HS-27A (cell line): ENCODE measurements around the gene TCN1.
A peak's percentile ranks its signal among the peaks of the same experiment; 100 is the strongest.
"Not testable (repeated sequence)": the region's sequence is repeated elsewhere in the genome, so short reads cannot be mapped to it uniquely, and the experiment has no call there.

Experiments
- DNase-seq: peaks from one replicate; pipeline ENCODE4 v3.0.0-alpha.2; 2012; ENCODE audit warnings: low read depth, missing footprints

TCN1 gene

DNA sequence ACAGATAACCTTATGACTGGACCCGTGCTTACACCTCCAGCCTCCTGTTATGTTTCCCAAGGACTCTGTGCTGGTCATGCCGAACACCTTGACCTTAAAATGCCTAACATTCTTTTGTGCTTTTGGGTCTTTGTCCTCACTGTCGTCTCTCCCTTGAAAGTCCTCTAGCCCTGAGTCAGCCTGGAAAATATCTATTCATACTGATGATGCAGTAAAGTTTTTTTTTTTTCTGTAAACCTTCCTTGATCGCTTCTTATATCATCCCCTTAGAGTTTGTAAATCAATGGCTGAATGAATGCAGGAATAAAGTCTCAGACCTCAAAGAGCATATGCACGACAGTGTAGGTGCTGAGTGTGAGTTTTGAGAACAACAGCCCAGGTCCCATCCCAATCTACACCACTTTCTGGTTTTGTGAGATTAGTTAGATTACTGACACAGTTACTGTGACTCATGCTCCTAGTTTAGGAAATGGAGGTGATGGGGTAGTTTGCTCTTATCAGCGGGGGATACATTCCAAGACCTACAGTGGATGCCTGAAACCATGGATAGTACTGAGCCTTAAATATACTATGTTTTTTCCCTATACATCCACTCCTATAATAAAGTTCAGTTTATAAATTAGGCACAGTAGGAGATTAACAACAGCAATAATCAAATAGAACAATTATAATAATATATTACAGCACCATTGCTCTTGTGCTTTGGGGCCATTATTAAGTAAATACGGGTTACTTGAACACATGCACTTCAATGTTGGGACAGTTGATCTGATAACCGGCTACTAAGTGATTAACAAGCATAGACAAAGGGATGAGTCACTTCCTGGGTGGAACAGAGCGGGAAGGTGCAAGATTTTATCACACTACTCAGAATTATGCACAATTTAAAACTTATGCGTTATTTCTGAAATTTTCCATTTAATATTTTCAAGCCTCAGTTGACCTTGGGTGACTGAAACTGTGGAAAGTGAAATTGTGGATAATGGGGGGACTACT, 8.6 kb downstream of the TCN1 start:
- DNase-seq, result no peak

DNA sequence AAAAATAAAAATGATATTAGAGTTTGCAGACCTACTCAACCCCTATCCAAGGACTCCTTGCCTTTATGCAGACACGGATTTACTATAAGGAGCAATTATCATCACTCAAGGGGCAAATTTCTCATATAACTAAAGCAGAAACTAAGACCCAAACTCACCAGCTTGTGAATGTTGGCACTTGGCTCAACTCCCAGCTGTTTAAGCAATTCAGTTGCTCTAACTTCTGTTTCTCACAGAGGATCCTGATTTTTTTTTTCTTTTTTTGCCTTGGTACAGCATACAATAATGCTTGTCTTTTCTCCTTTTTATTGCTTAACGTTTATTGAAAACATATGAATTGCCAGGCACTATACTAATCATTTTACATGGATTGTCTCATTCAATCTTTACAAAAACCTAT, 11.4 kb downstream of the TCN1 start:
- DNase-seq, result no peak

DNA sequence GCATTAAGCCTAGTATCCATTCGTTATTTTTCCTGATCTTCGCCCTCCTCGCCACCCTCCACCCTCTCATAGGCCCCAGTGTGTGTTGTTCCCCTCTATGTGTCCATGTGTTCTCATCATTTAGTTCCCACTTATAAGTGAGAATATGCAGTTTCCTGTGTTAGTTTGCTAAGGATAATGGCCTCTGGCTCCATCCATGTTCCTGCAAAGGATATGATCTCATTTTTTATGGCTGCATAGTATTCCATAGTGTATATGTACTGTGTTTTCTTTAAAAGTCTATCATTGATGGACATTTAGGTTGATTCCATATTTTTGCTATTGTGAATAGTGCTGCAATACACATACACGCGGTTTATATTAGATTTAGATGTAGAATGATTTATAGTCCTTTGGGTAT, 14.9 kb downstream of the TCN1 start:
- not testable (repeated sequence) for DNase-seq

DNA sequence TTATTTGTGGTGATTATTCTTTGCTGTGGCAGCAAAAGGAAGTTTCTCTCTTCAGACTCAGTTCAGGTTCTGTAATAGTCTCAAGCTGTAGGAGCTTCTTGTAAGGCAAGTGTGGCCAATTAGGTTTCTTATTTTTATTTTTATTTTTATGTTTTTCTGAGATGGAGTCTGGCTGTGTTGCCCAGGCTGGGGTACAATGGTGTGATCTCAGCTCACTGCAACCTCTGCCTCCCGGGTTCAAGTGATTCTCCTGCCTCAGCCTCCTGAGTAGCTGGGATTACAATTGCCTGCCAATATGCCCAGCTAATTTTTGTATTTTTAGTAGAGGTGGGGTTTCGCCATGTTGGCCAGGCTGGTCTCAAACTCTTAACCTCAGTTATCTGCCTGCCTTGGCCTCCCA, 16.7 kb downstream of the TCN1 start:
- DNase-seq, result not testable (repeated sequence)

DNA sequence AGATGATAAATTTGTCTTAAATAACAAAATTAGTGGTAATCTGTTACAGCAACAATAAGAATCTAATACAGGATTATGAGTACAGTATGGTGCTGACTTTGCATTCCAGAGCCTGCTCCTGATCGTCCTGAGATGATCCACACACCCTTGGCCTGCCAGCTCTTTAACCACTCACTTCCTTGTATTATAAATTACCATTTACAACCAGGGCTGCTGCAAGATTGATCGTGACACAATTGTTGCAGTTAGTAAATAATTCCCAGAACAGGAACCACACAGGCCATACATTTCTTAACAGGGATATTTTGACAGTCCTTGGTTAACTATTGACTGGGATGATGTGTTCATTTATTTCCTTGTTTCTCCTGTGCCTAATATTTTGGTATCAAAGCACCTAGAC, 17.2 kb downstream of the TCN1 start:
- no peak for DNase-seq

DNA sequence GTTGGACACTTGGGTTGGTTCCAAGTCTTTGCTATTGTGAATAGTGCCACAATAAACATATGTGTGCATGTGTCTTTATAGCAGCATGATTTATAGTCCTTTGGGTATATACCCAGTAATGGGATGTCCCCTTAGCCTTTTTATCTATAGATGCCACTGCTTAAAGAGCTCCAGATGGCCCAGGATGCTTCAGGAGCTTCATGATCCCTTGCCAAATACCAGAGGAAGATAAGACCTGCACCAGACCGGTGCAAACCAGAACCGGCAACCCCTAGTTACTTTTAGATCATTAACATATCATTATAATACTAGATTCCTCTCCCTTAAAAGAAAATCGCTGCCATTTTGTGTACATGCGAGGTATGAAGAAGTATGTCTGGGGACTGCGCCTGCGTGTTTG, 17.8 kb downstream of the TCN1 start:
- not testable (repeated sequence) for DNase-seq

DNA sequence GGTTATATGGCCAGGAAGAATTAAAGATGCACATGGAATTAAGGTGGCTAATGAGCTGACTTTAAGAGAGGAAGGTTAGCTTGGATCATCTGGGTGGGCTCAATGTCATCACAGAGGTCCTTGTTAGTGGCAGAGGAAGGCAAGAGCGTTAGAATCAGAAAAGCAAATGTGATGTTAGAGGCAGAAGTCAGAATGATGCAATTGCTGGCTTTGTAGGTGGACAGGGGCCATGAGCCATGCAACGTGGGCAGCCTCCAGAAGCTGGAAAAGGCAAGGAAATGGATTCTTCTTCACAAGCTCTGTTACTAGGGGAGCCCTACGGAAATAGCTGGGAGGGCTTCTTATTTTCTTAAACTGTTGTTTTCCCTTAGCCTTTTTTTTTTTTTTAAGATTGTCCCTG, 18.7 kb downstream of the TCN1 start:
- no peak for DNase-seq

DNA sequence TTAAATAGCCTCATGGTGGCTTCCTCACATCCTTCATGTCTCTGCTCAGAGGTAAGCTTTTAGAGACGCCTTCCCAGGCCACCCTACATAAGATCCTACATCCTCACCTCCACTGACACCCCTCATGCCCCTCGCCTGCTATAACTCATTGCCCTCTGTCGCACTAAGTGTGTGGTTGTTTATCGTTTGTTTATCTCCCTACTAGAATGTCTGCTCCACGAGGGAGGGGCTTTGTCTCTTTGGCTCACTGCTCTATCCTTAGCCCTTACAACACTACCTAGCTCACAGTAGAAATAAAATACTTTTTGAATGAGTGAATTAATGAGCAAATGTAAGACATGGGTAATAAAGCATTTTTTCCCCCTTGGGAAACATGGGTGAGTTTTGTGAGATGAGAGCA, 19.7 kb downstream of the TCN1 start:
- DNase-seq, result no peak

DNA sequence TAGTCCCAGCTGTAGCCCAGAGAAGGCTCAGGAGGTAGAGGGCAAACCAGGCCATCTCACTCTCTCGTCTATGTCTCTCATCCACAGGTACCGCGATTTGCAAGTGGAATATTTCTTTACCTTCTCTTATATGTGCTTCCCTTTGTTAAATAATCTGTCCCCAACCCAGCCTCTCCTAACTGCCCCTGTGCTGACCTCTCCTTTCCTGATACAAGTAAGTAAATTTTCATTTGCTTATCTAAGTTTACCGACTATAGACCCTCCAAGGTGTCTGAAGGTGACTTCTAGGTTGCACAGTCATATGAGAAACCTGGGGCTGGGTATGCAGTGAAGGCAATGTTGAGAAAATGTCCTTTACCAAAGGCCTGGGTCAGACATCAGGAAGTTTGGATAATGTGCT, 20.9 kb downstream of the TCN1 start, which contains the start of gene CBLIF:
TSS of gene CBLIF (minus strand) at position 101 of the 400 bp plus-strand sequence. CDS start at position 55, 46 bp downstream.
- no peak for DNase-seq

DNA sequence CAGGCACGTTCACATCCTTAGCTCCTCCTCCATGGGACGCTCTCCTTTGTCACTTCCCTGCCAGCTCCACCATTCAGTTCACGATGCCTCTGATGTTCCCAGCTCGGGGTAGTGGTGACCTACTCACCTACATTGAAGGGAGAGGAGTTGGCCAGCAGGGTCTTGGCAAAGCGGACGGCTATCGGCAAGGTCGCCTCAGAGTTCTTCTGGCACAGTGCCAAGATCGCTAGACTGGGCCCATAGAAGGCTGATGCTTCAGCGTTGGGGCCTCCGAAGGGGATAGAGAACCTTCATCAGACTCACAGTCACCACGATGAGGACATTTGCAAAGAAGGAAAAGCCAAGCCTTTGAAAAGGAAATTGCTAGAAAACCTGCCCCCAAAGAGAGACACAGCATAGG, 24.0 kb downstream of the TCN1 start:
- no peak for DNase-seq

DNA sequence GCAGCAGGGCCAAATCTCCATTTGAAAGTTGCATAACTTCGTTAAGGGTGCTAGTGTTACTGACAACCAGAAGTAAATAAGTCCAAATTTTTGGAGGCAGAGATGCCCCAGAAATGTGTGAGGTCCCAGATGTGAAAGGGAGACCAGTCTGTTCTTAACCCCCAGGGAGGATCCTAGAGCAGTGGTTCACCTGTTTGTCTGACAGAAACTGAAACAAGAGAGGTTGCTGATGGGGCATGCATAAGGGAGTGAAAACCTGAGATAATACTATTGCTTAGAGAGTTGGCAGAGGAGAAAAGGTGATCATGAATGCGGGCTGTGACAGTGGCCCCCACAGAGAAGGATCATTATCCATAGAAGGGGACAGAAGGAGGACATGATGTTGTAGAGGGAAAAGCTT, 24.8 kb downstream of the TCN1 start:
- no peak for DNase-seq

DNA sequence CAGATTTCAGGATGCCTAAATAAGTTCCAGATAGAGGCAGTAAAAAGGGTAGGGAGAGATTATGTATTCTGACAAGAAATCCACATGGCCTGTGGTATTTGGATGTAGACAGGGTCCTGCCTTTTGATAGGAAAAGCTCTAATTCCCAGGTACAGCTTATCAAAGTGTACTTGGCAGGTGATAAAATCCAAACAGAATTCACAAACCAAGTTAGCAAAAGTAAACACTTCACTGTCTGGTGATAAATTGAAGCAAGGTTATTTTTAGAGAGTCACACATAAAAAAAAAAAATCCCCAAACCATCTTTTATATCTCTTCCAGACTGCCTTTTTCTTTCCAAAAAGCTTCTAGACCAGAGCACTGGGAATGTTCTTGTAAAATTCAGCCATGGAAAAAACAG, 26.7 kb downstream of the TCN1 start:
- DNase-seq, result no peak

DNA sequence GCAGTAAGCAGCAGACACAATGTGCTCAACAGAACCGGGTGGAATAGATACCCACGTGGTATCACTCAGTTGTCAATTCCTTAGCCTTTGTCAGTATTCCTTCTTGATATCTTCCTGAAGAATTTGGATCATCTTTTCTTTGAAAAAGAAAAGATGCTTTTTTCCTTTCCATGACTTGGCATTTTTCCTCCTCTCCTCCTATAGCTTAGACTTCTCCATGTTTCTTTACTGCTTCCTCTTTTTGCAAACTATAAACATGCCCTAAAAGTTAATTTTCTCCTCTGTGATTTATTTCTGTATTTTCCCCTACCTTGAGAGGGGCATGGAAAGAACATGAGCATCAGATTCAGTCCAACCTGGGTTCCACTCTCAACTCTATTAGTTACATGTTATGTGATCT, 32.7 kb downstream of the TCN1 start:
- DNase-seq, result no peak

DNA sequence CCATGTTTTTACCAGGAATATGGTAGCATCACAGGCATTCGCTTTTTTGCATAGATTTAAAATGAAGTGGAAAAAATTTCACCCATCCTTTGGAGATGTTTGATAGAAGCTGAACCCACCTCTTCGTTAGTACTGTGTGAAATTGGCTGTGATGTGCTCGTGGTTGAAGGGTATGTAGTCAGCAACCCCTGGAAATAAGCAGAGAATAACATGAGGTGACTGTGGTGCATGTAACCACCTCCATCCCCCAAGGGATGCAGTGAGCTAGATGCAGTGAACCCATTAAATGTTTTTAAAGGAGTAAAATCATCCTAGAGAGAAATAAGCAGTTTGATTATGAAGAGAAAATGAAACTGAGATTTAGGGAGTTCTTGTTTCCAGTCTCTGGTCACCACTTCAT, 36.9 kb downstream of the TCN1 start:
- no peak for DNase-seq

DNA sequence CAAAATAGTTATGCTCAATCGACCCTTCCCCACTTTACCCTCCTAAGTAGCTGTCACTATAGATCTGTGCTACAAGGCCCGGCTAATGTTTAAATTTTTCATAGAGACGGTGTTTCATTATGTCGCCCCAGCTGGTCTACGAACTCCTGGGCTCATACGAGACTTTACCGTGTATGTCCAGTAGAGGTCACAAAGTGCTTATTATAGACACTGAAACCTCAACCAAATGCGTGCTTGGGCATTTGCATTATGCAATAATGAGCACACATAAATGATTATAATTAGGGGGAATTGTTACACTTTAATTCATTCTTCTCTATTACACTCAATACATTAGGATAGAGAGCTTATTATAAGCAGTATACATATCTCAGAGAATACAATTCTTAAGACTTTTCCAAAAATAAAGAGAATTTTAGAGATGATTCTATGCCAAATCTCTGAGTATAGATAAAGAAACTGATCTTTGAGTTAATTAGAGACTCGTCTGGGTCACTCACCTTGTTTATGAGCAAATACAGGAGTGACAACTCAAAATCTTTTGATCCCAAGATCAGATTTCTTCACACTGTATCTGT, 43.2 kb downstream of the TCN1 start:
- peak; percentile 31 for DNase-seq

DNA sequence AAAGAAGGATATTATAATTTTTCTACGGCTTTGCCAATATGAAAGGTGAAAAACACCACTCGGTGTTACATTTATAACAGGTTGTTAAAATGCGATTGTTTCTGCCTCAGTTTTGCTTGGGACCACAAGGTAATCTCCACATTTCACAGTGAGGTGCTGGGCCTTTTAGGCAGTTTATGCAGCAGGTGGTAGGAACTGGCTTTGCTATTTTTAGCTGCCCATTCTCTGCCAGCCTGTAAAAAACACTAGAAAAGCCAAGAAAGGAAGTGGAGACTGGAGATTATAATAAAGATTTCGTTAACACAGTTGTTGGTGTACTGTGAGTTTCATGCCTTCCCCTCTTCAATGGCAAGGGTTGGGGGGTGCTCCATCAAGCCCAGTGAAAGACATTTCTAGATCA, 47.7 kb downstream of the TCN1 start:
- DNase-seq, result no peak

DNA sequence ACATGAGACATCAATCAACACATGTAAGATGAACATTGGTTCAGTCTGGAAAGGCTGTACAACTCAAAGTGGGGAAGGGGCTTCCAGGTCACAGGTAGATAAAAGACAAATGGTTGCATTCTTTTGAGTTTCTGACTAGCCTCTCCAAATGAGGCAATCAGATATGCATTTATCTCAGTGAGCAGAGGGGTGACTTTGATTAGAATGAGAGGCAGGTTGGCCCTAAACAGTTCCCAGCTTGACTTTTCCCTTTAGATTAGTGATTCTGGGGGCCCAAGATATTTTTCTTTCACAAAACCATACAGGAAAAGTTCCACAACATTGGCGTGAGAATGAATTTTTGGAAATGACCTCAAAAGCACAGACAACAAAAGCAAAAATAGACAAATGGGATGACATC, 49.9 kb downstream of the TCN1 start:
- DNase-seq, result not testable (repeated sequence)

DNA sequence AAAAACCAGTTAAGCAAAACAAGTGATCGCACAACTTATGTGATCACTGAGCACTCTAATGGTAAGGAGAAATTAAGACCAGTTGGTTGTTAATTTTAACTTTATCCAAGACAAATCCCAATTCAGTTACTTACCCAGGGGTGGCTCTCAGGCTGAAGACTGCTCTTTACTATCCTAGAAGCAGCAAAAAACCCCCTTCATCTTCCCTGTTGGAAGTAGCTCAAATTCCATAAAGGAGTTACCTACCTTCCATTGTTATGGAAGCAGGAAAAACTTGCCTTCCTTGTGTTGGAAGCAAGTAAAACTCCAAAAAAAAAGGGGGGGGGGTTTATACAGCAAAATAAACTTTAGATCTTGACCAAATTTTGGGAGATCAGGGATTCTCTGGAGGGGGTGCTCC, 50.5 kb downstream of the TCN1 start:
- no peak for DNase-seq

DNA sequence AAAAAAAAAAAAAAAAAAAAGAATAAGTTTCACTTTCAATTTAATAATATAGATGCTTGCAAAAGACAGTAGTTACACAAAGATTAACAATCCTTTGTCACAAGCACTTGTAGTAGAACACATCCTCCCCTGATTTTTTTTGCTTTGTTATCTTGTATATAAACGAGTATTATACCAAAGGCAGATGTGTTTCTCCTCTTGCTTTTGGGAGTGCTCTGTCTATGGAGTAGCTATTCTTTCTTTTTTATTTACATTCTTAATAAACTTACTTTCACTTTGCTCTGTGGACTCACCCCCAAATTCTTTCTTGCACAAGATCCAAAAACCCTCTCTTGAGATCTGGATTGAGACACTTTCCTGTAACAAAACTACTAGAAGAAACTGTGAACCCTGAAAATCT, 52.3 kb downstream of the TCN1 start:
- DNase-seq, result no peak

DNA sequence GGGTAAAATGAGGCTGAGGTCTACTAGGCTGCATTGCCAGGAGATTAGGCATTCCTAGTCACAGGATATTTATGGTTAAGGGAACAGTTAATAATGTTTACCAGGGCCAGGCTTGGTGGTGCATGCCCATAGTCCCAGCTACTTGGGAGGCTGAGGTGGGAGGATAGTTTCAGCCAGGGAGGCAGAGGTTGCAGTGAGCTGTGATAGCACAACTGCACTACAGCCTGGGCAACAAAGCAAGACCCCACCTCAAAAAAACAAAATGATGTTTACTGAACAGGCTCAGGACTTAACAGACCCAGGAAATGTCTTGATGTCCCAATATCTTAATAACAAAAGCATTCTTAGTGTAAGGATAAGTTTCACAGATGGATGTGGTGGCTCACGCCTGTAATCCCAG, 52.9 kb downstream of the TCN1 start:
- DNase-seq, result no peak

DNA sequence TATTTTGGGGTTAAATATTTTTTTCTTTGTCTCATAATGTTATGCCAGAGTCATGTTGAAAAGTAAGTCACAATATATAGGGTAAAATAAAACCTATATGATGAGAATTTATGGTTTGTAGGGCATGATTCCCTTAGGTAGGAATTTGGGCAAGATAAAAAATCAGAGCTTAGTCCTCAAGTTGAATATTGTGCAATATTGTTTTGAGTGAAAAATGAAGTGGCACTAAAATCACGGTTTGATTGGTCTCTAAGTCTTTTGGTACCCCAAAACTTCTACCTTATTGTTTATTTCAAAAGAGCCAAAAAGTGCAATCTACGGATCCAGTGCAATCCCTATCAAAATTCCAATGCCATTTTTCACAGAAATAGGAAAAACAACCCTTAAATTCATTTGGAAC, 54.1 kb downstream of the TCN1 start:
- no peak for DNase-seq

DNA sequence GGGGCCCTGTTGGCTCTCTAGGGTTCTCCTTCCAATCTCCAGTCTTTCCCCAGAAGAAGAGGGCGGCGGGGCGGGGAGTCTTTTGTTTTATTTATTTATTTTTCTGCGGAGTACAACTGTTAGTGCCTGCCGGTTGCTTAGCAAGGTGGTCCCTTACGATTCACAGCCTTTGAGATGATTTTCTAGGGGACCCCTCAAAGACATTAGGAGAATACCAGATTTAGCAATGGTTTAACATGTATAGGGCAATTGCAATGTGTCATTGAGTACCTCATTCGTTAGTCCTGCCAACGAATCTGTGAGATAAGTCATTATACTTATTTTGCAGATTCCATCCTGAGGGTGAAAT, 55.4 kb downstream of the TCN1 start:
- no peak for DNase-seq

DNA sequence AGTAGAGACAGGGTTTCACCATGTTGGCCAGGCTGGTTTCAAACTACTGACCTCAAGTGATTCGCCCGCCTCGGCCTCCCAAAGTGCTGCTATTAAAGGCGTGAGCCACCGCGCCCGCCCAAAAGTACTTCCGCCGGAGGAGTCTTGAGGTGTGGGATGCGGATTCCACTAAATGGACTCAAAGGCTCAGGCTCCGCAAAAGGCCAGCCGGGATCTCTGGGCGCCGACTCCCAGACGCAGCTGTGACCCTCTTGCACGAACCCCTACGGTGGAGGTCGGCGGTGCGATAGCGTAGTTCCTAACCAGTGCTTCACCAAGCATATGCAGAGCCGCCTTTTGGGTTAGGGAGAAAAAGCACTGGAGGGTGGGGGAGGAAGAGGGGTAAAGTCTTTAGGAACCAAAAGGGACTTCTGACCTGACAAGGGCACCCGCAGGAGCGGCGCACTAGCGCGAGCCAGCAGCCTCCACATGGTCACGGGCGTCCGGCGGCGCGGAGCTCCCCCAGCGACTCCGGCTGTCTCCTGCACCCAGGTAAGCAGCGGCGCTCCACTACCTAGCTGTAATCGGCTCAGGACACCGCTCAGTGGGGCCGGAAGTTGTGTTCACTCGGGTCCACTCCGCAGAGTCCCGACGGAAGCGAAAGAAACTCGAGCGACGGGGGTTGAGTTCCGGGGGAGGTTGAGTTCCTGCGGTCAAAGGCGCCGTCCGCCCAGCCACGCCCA, 55.9 kb downstream of the TCN1 start, which contains the start of gene MRPL16:
TSS of gene MRPL16 (minus strand) at position 590 of the 722 bp plus-strand sequence. CDS start at position 470, 120 bp downstream.
- DNase-seq, result peak; percentile 74
